Kidney epithelial cell (primary cell): ENCODE results near the gene TRIM25. TPM values are rescaled to one million over a fixed set of nuclear protein-coding genes. Genes with fewer than 3 reads are reported as not detected.

Source experiments
- DNase-seq: peaks from one replicate; pipeline ENCODE4 v3.0.0-alpha.2; 2010; ENCODE audit warnings: low read depth
- H3K27me3 ChIP-seq: 2 replicates; pipeline ENCODE4 v1.6.0; 2011; ENCODE audit warnings: low read length; ENCODE audit not compliant: control insufficient read depth, insufficient read depth
- H3K36me3 ChIP-seq: 2 replicates; pipeline ENCODE4 v1.5.1; 2011; ENCODE audit warnings: low read length; ENCODE audit not compliant: control insufficient read depth, insufficient read depth
- H3K4me3 ChIP-seq: 2 replicates; pipeline ENCODE4 v1.5.1; 2011; ENCODE audit warnings: low read depth, mild to moderate bottlenecking, control low read depth, low read length
- CTCF ChIP-seq: IDR thresholded peaks from 2 replicates; pipeline ENCODE4 v1.5.1; 2011; ENCODE audit warnings: mild to moderate bottlenecking, moderate library complexity, low read length, control low read depth, inconsistent platforms; ENCODE audit not compliant: insufficient read depth, poor library complexity, severe bottlenecking
- total RNA-seq: library from RNA; depleted of rRNA; stranded (reverse); fragments of >200 nt; gene quantifications from 2 replicates; pipeline ENCODE4 v1.2.3, GENCODE V29; 2015

TRIM25 gene
- total RNA-seq, 1 donor from 2014 or later: 97.1 TPM

- Histone ChIP-seq H3K4me3 (no peak overlapping the region), H3K36me3 (peaks cover 1% of the 10 kb centered on the region), H3K27me3 (no peaks in the 10 kb centered on the region)
- TF ChIP-seq CTCF: no peak
- no peak for DNase-seq
These were observed 23.5 kb downstream of the TRIM25 start for GRCh38 chr17:56890390-56890789.

- H3K27me3 ChIP-seq: no peaks in the 10 kb centered on the region
- TF ChIP-seq CTCF: no peak
- H3K36me3 ChIP-seq: peaks cover 1% of the 10 kb centered on the region
- no peak overlapping the region for H3K4me3 ChIP-seq
- no peak for DNase-seq
These were observed 26.0 kb downstream of the TRIM25 start for GRCh38 chr17:56887552-56888467.

- H3K36me3 ChIP-seq: peaks cover 1% of the 10 kb centered on the region
These were observed 26.7 kb downstream of the TRIM25 start for GRCh38 chr17:56887105-56887504.

GRCh38 chr17:56886288-56886731, 27.5 kb downstream of the TRIM25 start:
- Histone ChIP-seq H3K27me3 (no peaks in the 10 kb centered on the region), H3K4me3 (no peak overlapping the region), H3K36me3 (peaks cover 1% of the 10 kb centered on the region)
- DNase-seq: no peak
- no peak for TF ChIP-seq CTCF

More at GRCh38 chr17:56887105-56887504, 26.7 kb downstream of the TRIM25 start:
- Histone ChIP-seq H3K4me3 (no peak overlapping the region), H3K27me3 (no peaks in the 10 kb centered on the region)
- DNase-seq: no peak
- TF ChIP-seq CTCF: no peak

GRCh38 chr17:56885312-56885657, 28.6 kb downstream of the TRIM25 start:
- H3K4me3 ChIP-seq: no peak overlapping the region
- peaks cover 1% of the 10 kb centered on the region for H3K36me3 ChIP-seq
- no peak for TF ChIP-seq CTCF
- no peak for DNase-seq
- H3K27me3 ChIP-seq: no peaks in the 10 kb centered on the region
